Stimulated activated memory B cell treated with anti-CD40 and anti-IgM and Interleukin-4, amounts not matched to agents 10 μg/mL and 1 μg/mL and 100 μg/mL, for 72 hours (primary cell): Measurements from ENCODE around the gene PCDHB11.
"Not testable (repeated sequence)": the region's sequence is repeated elsewhere in the genome, so short reads cannot be mapped to it uniquely, and the experiment has no call there.

Experiments
- ATAC-seq: fragments of 150-1000 bp; cut with Tn5 transposase; 2 replicates; pipeline ENCODE4 v1.10.0; 2021
- H3K27ac Mint-ChIP-seq: one replicate; pipeline ENCODE4 v1.8.0; 2022; ENCODE audit warnings: mild to moderate bottlenecking, mixed read lengths
- H3K27me3 Mint-ChIP-seq: one replicate; pipeline ENCODE4 v1.8.0; 2022; ENCODE audit warnings: mixed read lengths
- H3K36me3 Mint-ChIP-seq: one replicate; pipeline ENCODE4 v1.8.0; 2022; ENCODE audit warnings: mixed read lengths
- H3K4me1 Mint-ChIP-seq: one replicate; pipeline ENCODE4 v1.8.0; 2022; ENCODE audit warnings: mixed read lengths
- H3K4me3 Mint-ChIP-seq: one replicate; pipeline ENCODE4 v1.8.0; 2022; ENCODE audit warnings: mild to moderate bottlenecking, moderate library complexity, mixed read lengths
- H3K9me3 Mint-ChIP-seq: one replicate; pipeline ENCODE4 v1.8.0; 2022; ENCODE audit warnings: mixed read lengths

Gene PCDHB11

DNA sequence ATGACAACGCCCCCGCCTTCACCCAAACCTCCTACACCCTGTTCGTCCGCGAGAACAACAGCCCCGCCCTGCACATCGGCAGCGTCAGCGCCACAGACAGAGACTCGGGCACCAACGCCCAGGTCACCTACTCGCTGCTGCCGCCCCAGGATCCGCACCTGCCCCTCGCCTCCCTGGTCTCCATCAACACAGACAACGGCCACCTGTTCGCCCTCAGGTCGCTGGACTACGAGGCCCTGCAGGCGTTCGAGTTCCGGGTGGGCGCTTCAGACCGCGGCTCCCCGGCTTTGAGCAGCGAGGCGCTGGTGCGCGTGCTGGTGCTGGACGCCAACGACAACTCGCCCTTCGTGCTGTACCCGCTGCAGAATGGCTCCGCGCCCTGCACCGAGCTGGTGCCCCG, 20.1 kb upstream of the PCDHB11 start:
- not testable (repeated sequence) for H3K36me3 Mint-ChIP-seq, H3K27ac Mint-ChIP-seq, H3K9me3 Mint-ChIP-seq, H3K4me3 Mint-ChIP-seq, ATAC-seq, H3K4me1 Mint-ChIP-seq
- H3K27me3 Mint-ChIP-seq, result peaks cover 24% of the 10 kb centered on the region

DNA sequence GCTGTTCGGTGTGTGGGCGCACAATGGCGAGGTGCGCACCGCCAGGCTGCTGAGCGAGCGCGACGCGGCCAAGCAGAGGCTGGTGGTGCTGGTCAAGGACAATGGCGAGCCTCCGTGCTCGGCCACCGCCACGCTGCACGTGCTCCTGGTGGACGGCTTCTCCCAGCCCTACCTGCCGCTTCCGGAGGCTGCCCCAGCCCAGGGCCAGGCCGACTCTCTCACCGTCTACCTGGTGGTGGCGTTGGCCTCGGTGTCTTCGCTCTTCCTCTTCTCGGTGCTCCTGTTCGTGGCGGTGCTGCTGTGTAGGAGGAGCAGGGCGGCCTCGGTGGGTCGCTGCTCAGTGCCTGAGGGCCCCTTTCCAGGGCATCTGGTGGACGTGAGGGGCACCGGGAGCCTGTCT, 19.6 kb upstream of the PCDHB11 start:
- not testable (repeated sequence) for H3K27ac Mint-ChIP-seq, ATAC-seq, H3K36me3 Mint-ChIP-seq, H3K9me3 Mint-ChIP-seq, H3K4me3 Mint-ChIP-seq, H3K4me1 Mint-ChIP-seq
- H3K27me3 Mint-ChIP-seq, result peaks cover 29% of the 10 kb centered on the region

DNA sequence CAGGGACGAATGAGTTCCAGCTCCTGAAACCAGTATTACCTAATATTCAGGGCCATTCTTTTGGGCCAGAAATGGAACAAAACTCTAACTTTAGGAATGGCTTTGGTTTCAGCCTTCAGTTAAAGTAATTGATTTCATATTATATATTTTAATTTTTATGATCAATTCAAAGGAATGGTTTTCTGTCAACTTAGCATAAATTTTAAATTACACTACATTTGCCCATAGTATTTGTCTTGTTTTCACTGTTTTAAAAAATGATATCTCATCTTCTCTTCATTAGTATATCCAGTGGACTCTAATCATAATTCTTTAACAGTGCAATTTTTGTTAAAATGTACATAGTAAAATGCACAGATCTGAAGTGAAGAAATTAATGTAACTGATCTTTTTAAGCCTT, 19.1 kb upstream of the PCDHB11 start:
- Mint-ChIP-seq H3K9me3 (peaks cover 13% of the 10 kb centered on the region), H3K27me3 (peaks cover 33% of the 10 kb centered on the region), H3K36me3 (no peaks in the 10 kb centered on the region), H3K4me1 (no peaks in the 10 kb centered on the region), H3K4me3 (no peak overlapping the region), H3K27ac (no peak overlapping the region)
- no peak for ATAC-seq

DNA sequence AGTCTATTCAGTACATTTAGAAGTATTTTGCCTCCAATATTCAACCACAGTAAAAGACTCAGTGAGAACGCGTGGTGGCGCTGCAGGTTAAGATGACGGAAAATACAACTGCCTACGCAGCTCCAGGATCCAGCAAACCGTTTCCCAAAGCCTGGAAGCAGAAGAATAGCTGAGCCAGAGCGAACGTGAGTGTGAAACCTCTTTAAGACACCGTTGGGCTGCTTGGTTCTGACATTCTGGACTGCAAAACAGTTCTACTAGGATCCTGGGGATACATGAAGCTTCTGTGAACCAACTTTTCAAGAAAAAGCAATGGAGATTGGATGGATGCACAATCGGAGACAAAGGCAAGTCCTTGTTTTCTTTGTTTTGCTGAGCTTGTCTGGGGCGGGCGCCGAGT, 17.2 kb upstream of the PCDHB11 start, which contains the start of gene PCDHB16:
PCDHB16 (plus strand) TSS at position 140 of the 400 bp plus-strand sequence; CDS start at position 313, 173 bp downstream.
- Mint-ChIP-seq H3K4me1 (peaks cover 7% of the 10 kb centered on the region), H3K27me3 (peaks cover 51% of the 10 kb centered on the region), H3K4me3 (no peak within 1 kb of the TSS), H3K36me3 (no peaks in the 10 kb centered on the region), H3K27ac (no peak within 1 kb of the TSS), H3K9me3 (peaks cover 16% of the 10 kb centered on the region)
- no peak for ATAC-seq

DNA sequence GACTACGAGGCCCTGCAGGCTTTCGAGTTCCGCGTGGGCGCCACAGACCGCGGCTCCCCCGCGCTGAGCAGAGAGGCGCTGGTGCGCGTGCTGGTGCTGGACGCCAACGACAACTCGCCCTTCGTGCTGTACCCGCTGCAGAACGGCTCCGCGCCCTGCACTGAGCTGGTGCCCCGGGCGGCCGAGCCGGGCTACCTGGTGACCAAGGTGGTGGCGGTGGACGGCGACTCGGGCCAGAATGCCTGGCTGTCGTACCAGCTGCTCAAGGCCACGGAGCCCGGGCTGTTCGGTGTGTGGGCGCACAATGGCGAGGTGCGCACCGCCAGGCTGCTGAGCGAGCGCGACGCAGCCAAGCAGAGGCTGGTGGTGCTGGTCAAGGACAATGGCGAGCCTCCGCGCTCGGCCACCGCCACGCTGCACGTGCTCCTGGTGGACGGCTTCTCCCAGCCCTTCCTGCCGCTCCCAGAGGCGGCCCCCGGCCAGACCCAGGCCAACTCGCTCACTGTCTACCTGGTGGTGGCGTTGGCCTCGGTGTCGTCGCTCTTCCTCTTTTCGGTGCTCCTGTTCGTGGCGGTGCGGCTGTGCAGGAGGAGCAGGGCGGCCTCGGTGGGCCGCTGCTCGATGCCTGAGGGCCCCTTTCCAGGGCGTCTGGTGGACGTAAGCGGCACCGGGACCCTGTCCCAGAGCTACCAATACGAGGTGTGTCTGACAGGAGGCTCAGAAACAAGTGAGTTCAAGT, 15.1 kb upstream of the PCDHB11 start:
- H3K36me3 Mint-ChIP-seq, H3K4me1 Mint-ChIP-seq, ATAC-seq, H3K27ac Mint-ChIP-seq, H3K4me3 Mint-ChIP-seq: not testable (repeated sequence)
- H3K9me3 Mint-ChIP-seq, result peaks cover 19% of the 10 kb centered on the region
- peaks cover 59% of the 10 kb centered on the region for H3K27me3 Mint-ChIP-seq

DNA sequence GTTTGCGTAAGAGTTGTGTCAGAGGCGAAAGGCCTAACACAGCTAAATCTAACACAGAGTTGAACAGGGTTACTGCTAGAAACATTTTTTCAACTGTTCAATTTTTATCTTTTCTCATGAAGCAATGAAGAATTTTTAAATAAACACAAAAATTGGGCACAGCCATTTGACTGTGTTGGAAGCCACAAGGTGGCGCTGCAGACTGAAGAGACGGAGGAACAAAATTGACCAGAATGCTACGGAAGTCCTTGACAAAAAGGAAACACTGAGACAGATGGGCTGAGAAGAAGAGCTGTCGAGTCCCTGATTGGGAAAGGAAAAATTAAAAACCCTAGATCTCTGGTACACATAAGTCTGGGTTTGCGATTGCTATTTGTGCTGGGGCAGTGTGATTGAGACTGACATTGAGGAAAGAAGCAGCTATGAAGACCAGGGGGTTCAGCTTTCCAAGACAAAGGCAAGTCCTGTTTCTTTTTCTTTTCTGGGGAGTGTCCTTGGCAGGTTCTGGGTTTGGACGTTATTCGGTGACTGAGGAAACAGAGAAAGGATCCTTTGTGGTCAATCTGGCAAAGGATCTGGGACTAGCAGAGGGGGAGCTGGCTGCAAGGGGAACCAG, 12.4 kb upstream of the PCDHB11 start, which contains the start of gene PCDHB9:
PCDHB9 (plus strand) TSS at position 265 of the 616 bp plus-strand sequence; CDS start at position 423, 158 bp downstream.
- ATAC-seq, result no peak
- peaks cover 10% of the 10 kb centered on the region for H3K4me1 Mint-ChIP-seq
- H3K27ac Mint-ChIP-seq, result no peak within 1 kb of the TSS
- H3K27me3 Mint-ChIP-seq, result peaks cover 68% of the 10 kb centered on the region
- peaks cover 20% of the 10 kb centered on the region for H3K9me3 Mint-ChIP-seq
- peak within 1 kb of the TSS; percentile 50 for H3K4me3 Mint-ChIP-seq
- peaks cover 5% of the 10 kb centered on the region for H3K36me3 Mint-ChIP-seq

DNA sequence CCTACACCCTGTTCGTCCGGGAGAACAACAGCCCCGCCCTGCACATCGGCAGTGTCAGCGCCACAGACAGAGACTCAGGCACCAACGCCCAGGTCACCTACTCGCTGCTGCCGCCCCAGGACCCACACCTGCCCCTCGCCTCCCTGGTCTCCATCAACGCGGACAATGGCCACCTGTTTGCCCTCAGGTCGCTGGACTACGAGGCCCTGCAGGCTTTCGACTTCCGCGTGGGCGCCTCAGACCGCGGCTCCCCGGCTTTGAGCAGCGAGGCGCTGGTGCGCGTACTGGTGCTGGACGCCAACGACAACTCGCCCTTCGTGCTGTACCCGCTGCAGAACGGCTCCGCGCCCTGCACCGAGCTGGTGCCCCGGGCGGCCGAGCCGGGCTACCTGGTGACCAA, 10.7 kb upstream of the PCDHB11 start:
- H3K27me3 Mint-ChIP-seq, result peaks cover 55% of the 10 kb centered on the region
- not testable (repeated sequence) for H3K36me3 Mint-ChIP-seq, ATAC-seq, H3K4me3 Mint-ChIP-seq, H3K27ac Mint-ChIP-seq
- peaks cover 14% of the 10 kb centered on the region for H3K4me1 Mint-ChIP-seq
- H3K9me3 Mint-ChIP-seq, result peaks cover 18% of the 10 kb centered on the region

DNA sequence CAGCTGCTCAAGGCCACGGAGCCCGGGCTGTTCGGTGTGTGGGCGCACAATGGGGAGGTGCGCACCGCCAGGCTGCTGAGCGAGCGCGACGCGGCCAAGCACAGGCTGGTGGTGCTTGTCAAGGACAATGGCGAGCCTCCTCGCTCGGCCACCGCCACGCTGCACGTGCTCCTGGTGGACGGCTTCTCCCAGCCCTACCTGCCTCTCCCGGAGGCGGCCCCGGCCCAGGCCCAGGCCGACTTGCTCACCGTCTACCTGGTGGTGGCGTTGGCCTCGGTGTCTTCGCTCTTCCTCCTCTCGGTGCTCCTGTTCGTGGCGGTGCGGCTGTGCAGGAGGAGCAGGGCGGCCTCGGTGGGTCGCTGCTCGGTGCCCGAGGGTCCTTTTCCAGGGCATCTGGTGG, 10.3 kb upstream of the PCDHB11 start:
- peaks cover 55% of the 10 kb centered on the region for H3K27me3 Mint-ChIP-seq
- not testable (repeated sequence) for H3K36me3 Mint-ChIP-seq, ATAC-seq, H3K27ac Mint-ChIP-seq, H3K4me3 Mint-ChIP-seq
- H3K9me3 Mint-ChIP-seq, result peaks cover 18% of the 10 kb centered on the region
- peaks cover 14% of the 10 kb centered on the region for H3K4me1 Mint-ChIP-seq

DNA sequence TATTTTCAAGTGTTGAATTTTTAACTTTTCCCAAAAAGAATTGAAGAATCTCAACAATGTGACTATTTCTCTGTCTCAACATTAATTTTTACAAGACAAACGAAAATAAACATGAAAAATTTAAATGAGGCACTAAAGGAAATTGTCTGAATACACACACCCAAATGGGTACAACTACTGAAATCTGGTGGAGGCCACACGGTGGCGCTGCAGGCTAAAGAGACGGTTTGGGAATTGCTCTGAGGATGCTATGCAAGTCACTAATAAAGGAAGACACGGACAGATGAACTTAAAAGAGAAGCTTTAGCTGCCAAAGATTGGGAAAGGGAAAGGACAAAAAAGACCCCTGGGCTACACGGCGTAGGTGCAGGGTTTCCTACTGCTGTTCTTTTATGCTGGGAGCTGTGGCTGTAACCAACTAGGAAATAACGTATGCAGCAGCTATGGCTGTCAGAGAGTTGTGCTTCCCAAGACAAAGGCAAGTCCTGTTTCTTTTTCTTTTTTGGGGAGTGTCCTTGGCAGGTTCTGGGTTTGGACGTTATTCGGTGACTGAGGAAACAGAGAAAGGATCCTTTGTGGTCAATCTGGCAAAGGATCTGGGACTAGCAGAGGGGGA, 7.2 kb upstream of the PCDHB11 start, which contains the start of gene PCDHB10:
PCDHB10 (plus strand) TSS at position 244 of the 616 bp plus-strand sequence; CDS start at position 444, 200 bp downstream.
- H3K9me3 Mint-ChIP-seq, result peaks cover 11% of the 10 kb centered on the region

DNA sequence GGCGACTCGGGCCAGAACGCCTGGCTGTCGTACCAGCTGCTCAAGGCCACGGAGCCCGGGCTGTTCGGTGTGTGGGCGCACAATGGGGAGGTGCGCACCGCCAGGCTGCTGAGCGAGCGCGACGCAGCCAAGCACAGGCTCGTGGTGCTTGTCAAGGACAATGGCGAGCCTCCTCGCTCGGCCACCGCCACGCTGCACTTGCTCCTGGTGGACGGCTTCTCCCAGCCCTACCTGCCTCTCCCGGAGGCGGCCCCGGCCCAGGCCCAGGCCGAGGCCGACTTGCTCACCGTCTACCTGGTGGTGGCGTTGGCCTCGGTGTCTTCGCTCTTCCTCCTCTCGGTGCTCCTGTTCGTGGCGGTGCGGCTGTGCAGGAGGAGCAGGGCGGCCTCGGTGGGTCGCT, 5.1 kb upstream of the PCDHB11 start:
- Mint-ChIP-seq H3K27me3 (peaks cover 31% of the 10 kb centered on the region), H3K9me3 (peaks cover 13% of the 10 kb centered on the region)
- not testable (repeated sequence) for H3K36me3 Mint-ChIP-seq, ATAC-seq, H3K4me1 Mint-ChIP-seq, H3K4me3 Mint-ChIP-seq, H3K27ac Mint-ChIP-seq

More for the DNA sequence above, 7.2 kb upstream of the PCDHB11 start, which contains the start of gene PCDHB10:
- Mint-ChIP-seq H3K4me1 (peaks cover 8% of the 10 kb centered on the region), H3K36me3 (peaks cover 7% of the 10 kb centered on the region), H3K4me3 (no peak within 1 kb of the TSS), H3K27me3 (peaks cover 26% of the 10 kb centered on the region), H3K27ac (no peak within 1 kb of the TSS)
- ATAC-seq, result no peak

DNA sequence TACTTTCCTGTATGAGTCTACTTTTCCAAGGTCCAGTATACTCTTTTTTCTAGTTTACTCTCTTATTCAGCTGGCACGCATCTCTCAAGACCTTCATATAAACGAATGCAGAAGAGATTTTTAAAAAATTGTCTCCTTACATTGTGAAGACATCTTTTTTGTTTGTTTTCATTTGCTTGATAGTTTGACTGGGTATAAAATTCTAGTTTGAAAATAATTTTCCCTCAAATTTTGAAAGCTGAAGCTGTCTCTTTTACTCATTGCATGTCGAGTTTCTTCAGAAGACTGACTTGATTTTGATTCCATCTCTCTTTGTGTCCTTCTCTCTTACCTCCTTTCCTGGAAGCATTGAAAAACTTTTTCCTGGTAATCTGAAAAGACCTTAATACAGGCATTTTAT, 3.1 kb upstream of the PCDHB11 start:
- Mint-ChIP-seq H3K27me3 (peaks cover 23% of the 10 kb centered on the region), H3K4me3 (no peak overlapping the region), H3K36me3 (peaks cover 7% of the 10 kb centered on the region), H3K4me1 (peaks cover 5% of the 10 kb centered on the region), H3K27ac (no peak overlapping the region), H3K9me3 (peaks cover 13% of the 10 kb centered on the region)
- no peak for ATAC-seq

DNA sequence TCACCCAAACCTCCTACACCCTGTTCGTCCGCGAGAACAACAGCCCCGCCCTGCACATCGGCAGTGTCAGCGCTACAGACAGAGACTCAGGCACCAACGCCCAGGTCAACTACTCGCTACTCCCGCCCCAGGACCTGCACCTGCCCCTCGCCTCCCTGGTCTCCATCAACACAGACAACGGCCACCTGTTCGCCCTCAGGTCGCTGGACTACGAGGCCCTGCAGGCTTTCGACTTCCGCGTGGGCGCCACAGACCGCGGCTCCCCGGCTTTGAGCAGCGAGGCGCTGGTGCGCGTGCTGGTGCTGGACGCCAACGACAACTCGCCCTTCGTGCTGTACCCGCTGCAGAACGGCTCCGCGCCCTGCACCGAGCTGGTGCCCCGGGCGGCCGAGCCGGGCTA, 1.7 kb downstream of the PCDHB11 start:
- H3K27me3 Mint-ChIP-seq, result peaks cover 32% of the 10 kb centered on the region
- H3K27ac Mint-ChIP-seq, H3K36me3 Mint-ChIP-seq, H3K4me1 Mint-ChIP-seq, H3K4me3 Mint-ChIP-seq, ATAC-seq, H3K9me3 Mint-ChIP-seq: not testable (repeated sequence)

DNA sequence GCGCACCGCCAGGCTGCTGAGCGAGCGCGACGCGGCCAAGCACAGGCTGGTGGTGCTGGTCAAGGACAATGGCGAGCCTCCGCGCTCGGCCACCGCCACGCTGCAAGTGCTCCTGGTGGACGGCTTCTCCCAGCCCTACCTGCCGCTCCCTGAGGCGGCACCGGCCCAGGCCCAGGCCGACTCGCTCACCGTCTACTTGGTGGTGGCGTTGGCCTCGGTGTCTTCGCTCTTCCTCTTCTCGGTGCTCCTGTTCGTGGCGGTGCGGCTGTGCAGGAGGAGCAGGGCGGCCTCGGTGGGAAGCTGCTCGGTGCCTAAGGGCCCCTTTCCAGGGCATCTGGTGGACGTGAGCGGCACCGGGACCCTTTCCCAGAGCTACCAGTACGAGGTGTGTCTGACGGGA, 2.2 kb downstream of the PCDHB11 start:
- H3K9me3 Mint-ChIP-seq, result not testable (repeated sequence)

DNA sequence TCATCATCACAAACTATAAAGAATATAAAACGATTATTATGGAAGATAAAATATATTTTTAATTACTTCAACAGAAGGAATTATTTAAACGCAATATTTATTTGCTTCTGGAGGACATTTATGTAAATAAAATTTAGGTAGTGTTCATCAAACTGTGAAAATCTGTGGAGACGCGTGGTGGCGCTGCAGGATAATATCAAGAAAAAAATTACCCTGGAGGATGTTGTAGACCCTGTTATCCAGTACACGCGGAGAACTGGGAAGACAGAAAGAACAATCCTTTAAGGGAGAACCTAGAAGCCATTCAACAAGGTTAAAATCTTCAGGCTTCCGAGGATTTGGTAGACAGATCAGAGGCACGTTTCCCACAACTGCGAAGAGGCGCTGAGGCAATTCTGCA, 9.1 kb downstream of the PCDHB11 start, which contains the start of gene PCDHB12:
PCDHB12 (plus strand) TSS at position 242 of the 400 bp plus-strand sequence. CDS start 189 bp downstream, outside the sequence.
- Mint-ChIP-seq H3K4me1 (no peaks in the 10 kb centered on the region), H3K4me3 (no peak within 1 kb of the TSS), H3K27ac (no peak within 1 kb of the TSS), H3K9me3 (peaks cover 5% of the 10 kb centered on the region), H3K36me3 (no peaks in the 10 kb centered on the region), H3K27me3 (peaks cover 67% of the 10 kb centered on the region)
- ATAC-seq, result no peak

More for the DNA sequence above, 2.2 kb downstream of the PCDHB11 start:
- not testable (repeated sequence) for ATAC-seq, H3K27ac Mint-ChIP-seq, H3K4me1 Mint-ChIP-seq, H3K4me3 Mint-ChIP-seq, H3K36me3 Mint-ChIP-seq
- H3K27me3 Mint-ChIP-seq, result peaks cover 37% of the 10 kb centered on the region

DNA sequence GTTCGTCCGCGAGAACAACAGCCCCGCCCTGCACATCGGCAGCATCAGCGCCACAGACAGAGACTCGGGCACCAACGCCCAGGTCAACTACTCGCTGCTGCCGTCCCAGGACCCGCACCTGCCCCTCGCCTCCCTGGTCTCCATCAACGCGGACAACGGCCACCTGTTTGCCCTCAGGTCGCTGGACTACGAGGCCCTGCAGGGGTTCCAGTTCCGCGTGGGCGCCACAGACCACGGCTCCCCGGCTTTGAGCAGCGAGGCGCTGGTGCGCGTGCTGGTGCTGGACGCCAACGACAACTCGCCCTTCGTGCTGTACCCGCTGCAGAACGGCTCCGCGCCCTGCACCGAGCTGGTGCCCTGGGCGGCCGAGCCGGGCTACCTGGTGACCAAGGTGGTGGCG, 10.9 kb downstream of the PCDHB11 start:
- H3K36me3 Mint-ChIP-seq, ATAC-seq, H3K27ac Mint-ChIP-seq, H3K4me1 Mint-ChIP-seq, H3K9me3 Mint-ChIP-seq, H3K4me3 Mint-ChIP-seq: not testable (repeated sequence)
- H3K27me3 Mint-ChIP-seq, result peaks cover 60% of the 10 kb centered on the region
